Cardiac fibroblast (primary cell): ENCODE data around the gene MAGI1.

Source experiments
- DNase-seq, 2 donors: peaks; one replicate each; pipeline versions ENCODE4 v3.0.0 to v3.0.0-alpha.2; 2010; ENCODE audit warnings: low read depth in 2 of 2
- H3K4me3 ChIP-seq, 2 donors: replicated peaks in 1 of 2; 1 replicate in 1 of 2; 2 replicates in 1 of 2; pipeline ENCODE4 v1.5.1; 2011; ENCODE audit warnings: low read depth in 2 of 2, low read length in 2 of 2, mild to moderate bottlenecking in 2 of 2, moderate library complexity in 1 of 2
- CTCF ChIP-seq: IDR thresholded peaks from one replicate; pipeline ENCODE4 v1.5.1; 2011; ENCODE audit warnings: low read depth, mild to moderate bottlenecking, low read length, inconsistent platforms

MAGI1 gene

DNA sequence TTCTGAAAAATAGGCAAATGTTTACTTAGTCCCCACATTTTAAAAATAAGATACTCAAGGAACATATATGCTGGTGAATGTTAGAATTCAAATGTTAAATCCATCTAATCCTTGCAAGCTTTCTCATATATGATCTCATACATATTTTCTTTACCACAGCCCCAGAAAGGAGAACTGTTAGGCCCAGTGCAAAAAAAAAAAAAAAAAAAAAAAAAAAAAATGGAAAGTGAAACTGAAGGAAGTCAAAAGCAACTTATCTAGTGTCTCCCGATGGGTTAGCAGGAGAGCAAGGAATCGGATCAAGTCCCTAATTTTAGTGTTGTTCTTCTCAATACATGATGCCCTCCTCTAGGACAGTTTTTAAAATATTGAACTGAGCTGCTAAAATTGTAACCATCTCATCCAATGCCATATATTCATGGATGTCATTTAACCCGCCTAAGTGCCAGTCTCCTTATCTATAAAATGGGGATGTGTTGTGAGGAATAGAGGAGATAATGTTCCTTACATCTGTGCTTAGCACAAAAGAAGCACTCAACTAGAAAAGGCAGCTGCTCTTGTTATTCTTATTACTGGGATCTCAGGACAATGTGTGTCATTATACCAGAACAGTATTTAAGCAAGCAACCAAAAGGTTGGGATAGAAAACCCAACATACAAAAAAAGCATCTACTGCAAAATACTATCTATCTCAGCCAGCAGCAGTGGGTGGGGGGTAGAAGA lies 279.7 kb downstream of the MAGI1 start:
- DNase-seq, result peak; percentile 19 to 41
- TF ChIP-seq CTCF, result no peak

GRCh38 chr3:65758438-65758837 lies 280.3 kb downstream of the MAGI1 start:
- no peak for TF ChIP-seq CTCF

More for the DNA sequence above, 279.7 kb downstream of the MAGI1 start:
- H3K4me3 ChIP-seq, result no peak overlapping the region

DNA sequence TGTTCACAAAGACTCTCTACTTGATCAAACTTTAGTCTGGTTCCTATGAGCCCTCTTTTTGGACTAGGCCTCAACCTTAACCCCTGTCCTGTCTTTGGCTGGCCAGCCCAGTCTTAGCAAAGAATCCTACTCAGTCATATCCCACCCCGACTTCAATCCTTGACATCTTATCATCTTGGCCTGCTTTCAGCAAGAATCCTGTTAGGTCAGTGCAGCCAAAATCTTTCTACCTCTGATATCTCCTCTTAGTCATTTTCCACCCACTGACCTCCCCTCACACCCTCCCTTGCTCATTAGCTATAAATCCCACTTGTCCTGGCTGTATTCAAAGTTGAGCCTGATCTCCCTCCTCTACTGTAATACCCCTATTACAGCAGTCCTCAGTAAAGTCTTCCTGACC lies 286.1 kb downstream of the MAGI1 start:
- H3K4me3 ChIP-seq, result no peak overlapping the region
- no peak for TF ChIP-seq CTCF
- no peak for DNase-seq

More at GRCh38 chr3:65758438-65758837, 280.3 kb downstream of the MAGI1 start:
- no peak for DNase-seq
- H3K4me3 ChIP-seq, result no peak overlapping the region

DNA sequence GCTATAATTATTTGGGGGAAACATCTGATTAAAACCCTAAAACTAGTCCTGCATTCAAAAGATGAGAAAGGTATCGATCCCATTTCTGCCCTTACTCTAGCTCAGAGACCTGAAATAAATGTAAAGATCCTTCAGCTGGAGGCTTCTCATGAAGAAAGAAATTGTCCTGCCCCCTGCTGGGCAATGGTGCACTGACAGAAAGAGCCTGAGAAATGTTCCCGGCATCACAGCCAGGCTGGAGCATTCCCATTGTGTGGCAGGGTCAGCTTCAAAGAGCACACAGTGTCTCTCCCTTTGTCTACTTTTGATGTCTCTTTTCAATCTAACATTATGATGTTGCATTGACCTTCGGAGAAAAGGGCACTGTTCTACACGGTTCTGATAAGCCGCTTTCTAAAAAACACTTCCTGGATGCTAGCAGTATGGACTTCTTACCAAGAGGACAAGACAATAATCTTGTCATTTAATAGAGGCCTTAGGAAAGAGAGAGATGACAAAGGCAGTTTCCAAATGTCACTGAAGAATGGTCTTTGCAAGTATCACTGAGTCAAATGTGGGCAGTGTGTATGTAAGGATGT lies 287.5 kb downstream of the MAGI1 start:
- DNase-seq, result peak; percentile 44 to 55
- H3K4me3 ChIP-seq, result no peak overlapping the region
- peak; percentile 73 for TF ChIP-seq CTCF

GRCh38 chr3:65749066-65749465 lies 289.7 kb downstream of the MAGI1 start:
- no peak for TF ChIP-seq CTCF
- H3K4me3 ChIP-seq, result no peak overlapping the region
- DNase-seq, result peak in 1 of 2 donors; percentile 7

GRCh38 chr3:65748326-65748725 lies 290.4 kb downstream of the MAGI1 start:
- H3K4me3 ChIP-seq, result no peak overlapping the region
- DNase-seq, result peak in 1 of 2 donors; percentile 2
- no peak for TF ChIP-seq CTCF
